DOHH2 (cell line): Measurements from ENCODE around the gene TUB.

Experiments
- EZH2phosphoT487 ChIP-seq: fragments of 200-600 bp; sonication (generic); IDR thresholded peaks from 2 replicates; pipeline ENCODE4 v1.6.1; 2017; ENCODE audit warnings: borderline replicate concordance, mild to moderate bottlenecking, antibody characterized with exemption, low read length, moderate library complexity, mixed read lengths
- TF ChIP-seq, protein P1 (sequence below): fragments of 200-600 bp; sonication (generic); IDR thresholded peaks from one replicate; pipeline ENCODE4 v1.5.1; 2014; ENCODE audit warnings: antibody characterized with exemption, mild to moderate bottlenecking, low read depth, low read length; ENCODE audit not compliant: poor library complexity, severe bottlenecking

DNA sequence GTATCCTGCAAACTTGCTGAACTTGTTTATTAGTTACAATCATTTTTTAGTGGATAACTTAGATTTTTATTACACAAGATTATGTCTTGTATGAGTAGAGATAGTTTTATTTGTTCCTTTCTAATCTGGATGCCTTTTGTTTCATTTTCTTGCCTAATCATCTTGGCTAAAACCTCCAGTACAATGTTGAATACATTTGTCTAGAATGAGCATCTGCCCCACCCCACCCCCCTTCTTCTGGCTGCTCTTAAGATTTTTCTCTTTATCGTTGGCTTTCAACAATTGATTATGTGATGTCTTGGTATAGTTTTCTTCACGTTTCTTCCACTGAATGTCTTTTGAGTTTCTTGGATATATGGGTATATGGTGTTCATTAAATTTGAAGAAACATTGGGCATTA is 37.3 kb upstream of the TUB start:
- TF ChIP-seq, protein P1, sequence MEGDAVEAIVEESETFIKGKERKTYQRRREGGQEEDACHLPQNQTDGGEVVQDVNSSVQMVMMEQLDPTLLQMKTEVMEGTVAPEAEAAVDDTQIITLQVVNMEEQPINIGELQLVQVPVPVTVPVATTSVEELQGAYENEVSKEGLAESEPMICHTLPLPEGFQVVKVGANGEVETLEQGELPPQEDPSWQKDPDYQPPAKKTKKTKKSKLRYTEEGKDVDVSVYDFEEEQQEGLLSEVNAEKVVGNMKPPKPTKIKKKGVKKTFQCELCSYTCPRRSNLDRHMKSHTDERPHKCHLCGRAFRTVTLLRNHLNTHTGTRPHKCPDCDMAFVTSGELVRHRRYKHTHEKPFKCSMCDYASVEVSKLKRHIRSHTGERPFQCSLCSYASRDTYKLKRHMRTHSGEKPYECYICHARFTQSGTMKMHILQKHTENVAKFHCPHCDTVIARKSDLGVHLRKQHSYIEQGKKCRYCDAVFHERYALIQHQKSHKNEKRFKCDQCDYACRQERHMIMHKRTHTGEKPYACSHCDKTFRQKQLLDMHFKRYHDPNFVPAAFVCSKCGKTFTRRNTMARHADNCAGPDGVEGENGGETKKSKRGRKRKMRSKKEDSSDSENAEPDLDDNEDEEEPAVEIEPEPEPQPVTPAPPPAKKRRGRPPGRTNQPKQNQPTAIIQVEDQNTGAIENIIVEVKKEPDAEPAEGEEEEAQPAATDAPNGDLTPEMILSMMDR = no peak
- no peak for TF ChIP-seq EZH2phosphoT487
